Measurements from ENCODE around the gene PPP2R5C. TPM values are rescaled to one million over a fixed set of nuclear protein-coding genes. Genes with fewer than 3 reads are reported as not detected.

PPP2R5C gene
- total RNA-seq, 1 donor from 2014 or later, result 174 TPM

GRCh38 chr14:101903111-101903561 is 141.6 kb downstream of the PPP2R5C start:
- no peak for DNase-seq (ENCODE audit: low spot score in 2 of 2)
- FAIRE-seq, result no peak

DNA sequence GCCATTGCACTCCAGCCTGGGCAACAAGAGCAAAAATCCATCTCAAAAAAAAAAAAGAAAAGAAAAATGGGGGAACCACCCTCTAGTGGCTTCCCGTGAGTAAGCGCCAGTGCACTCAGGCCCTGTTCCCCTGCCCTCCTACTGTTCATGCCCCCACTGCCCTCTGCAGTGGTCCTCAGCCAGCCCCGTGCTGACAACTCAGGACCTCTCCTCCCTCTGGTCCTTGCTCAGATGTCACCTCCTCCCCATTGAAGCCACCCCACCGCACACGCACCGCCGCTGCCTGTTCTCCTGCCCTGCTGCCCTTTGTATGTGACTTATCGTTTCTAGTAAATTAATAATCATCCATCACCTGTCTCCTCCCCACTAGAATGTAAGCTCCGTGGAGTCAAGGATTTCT is 144.1 kb downstream of the PPP2R5C start:
- FAIRE-seq, result no peak

GRCh38 chr14:101906645-101907044 is 145.1 kb downstream of the PPP2R5C start:
- DNase-seq (ENCODE audit: low spot score in 2 of 2) (no peak), FAIRE-seq (no peak)

More for the DNA sequence above, 144.1 kb downstream of the PPP2R5C start:
- DNase-seq (ENCODE audit: low spot score in 2 of 2), result no peak

DNA sequence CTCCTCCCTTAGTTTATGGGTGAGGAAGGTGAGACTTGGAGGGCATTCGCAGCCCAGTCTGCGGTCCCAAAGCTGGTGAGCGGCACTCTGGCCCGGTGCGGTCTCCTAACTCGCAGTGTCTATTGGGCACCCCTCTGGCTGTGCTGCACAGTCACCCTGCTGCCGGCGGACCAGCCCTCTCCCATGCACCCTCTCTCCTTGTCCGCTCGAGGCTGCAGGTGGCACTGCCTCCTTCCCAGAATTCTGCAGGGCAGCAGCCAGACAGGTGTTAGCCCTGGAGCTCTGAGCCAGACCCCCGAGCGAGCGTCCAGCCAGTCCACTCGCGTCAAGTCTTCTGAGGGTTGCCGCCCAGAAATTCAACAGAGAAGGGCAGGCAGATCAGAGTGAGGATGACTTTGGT is 146.1 kb downstream of the PPP2R5C start:
- FAIRE-seq (no peak), DNase-seq (ENCODE audit: low spot score in 2 of 2) (no peak)

DNA sequence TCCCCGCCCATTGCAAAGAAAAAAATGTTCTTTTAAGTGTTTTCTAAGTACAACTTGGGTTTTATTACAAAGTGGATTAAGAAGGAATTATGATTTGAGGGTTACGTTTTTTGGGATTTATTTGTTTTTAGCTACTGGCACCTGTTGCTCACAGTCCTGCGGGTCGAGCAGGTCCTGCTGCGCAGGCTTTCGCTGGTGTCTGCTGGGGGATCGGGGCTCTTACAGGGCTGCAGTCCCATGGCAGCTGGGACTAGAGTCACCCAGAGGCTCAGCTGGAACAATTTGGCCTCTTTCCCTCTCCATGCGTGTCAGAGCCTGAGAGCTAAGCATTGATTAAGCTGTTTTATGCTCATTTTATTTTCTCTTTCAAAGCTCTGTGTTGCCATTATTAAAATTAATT is 147.3 kb downstream of the PPP2R5C start:
- DNase-seq (ENCODE audit: low spot score in 2 of 2) (no peak), FAIRE-seq (no peak)

- FAIRE-seq, result no peak
- DNase-seq (ENCODE audit: low spot score in 2 of 2), result no peak
Measured at GRCh38 chr14:101909371-101910096, 148.0 kb downstream of the PPP2R5C start.

DNA sequence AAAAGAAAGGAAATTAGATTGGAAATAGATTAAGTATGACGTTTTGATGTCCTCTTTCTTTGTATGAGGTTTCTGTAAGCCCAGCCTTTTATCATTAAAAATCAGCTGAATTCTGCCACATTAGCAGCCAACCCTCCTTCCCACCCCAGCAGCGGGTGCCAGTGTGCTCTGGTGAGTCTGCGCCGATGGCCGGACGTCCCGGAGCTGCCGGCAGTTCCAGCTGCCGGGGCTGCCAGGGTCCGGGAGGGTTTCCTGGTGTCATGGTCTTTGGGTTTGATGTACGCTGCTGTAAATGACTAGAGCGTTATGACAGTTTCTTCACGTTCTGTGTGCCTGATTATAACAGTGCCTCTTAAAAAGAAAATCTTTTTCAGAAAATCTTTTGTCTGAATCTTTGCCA is 151.3 kb downstream of the PPP2R5C start:
- DNase-seq (ENCODE audit: low spot score in 2 of 2) (no peak), FAIRE-seq (no peak)

DNA sequence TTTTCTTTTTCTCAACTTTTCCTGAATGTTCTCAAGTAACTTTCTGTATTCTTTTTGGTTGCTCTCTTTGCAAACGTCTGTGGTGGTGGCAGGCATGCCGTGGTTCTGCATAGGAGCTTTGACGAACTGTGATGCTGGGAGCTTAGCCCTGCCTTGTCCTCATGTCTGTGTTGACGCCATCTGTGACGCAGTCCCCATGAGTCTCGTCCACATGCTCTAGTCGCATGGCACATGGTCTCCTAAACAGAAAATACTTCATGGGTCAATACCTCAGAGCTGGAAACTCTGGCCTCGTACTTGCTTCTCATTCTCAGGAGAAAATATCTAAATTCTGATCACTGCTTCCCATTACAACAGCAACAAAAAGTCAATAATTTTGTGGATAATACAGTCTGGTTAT is 152.6 kb downstream of the PPP2R5C start:
- DNase-seq (ENCODE audit: low spot score in 2 of 2) (no peak), FAIRE-seq (no peak)

- no peak for DNase-seq (ENCODE audit: low spot score in 2 of 2)
- FAIRE-seq, result no peak
Measured at GRCh38 chr14:101915871-101916815, 154.6 kb downstream of the PPP2R5C start.

- FAIRE-seq (no peak), DNase-seq (ENCODE audit: low spot score in 2 of 2) (no peak)
Measured at GRCh38 chr14:101916816-101917412, 155.4 kb downstream of the PPP2R5C start.

GRCh38 chr14:101917413-101918017 is 156.0 kb downstream of the PPP2R5C start:
- no peak for FAIRE-seq
- DNase-seq (ENCODE audit: low spot score in 2 of 2), result no peak

DNA sequence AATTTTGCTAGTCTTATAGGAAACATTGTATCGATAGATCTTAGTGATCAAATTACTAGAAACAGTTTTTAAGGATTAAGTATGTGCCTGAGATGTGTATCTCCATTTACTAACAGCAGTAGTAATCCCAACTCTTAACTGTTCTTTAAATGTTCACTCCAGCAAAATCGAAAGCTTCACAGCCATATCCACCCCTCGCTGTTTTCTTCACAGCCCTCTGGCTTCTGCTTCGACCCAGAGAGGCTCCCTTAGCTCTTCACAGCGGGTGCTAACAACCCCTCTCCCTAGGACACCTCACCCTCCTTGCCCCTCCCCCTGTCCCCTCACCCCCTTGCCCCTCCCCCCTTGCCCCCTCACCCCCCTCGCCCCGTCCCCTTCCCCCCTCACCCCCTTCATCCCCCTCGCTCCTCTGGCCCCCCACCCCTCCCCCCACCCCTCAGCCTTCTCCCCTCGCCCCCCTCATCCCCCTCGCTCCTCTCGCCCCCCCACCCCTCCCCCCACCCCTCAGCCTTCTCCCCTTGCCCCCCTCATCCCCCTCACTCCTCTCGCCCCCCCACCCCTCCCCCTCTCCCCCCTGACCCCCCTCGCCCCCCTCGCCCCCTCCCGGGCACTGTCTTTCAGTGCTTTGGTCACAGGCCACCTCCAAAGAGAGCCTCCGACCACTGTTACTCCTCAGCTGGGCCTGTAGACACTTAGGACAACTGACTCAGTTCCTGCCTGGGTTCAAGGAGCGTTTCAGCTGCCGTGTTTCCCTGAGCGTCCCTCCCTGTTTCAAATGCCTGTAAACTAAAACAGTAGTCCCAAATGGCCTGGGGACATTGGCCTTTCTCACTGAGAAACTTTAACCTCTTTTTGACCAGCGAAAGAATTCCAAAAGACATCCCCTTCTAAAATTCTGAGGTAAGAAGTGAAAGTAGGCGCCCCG is 156.8 kb downstream of the PPP2R5C start:
- no peak for DNase-seq (ENCODE audit: low spot score in 2 of 2)
- FAIRE-seq, result no peak

GRCh38 chr14:101920271-101920670 is 158.8 kb downstream of the PPP2R5C start:
- DNase-seq (ENCODE audit: low spot score in 2 of 2), result no peak
- FAIRE-seq, result no peak

GRCh38 chr14:101922866-101923265 is 161.4 kb downstream of the PPP2R5C start:
- DNase-seq (ENCODE audit: low spot score in 2 of 2), result no peak
- no peak for FAIRE-seq

- no peak for DNase-seq (ENCODE audit: low spot score in 2 of 2)
- FAIRE-seq, result no peak
Measured at GRCh38 chr14:101925152-101925551, 163.6 kb downstream of the PPP2R5C start.

GRCh38 chr14:101926085-101926484 is 164.6 kb downstream of the PPP2R5C start:
- FAIRE-seq (no peak), DNase-seq (ENCODE audit: low spot score in 2 of 2) (no peak)

DNA sequence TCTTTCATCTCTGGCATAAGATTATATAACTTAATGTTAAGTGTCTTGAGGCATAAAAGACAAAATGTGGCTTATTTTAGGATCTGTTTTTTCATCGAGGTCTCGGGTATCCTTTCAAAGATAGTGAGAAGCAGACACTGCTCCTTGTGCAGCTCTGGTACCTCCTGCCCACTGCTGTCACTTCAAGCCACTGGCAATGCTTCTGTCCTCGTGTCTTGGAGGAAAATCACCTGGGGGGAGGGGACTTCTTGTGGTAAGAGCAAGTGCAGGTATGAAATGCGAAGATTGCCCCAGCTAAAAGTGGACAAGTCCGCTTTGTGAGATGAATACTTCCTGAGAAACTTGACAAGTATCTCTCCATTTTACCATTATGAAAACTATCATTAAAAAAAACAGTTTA is 165.1 kb downstream of the PPP2R5C start:
- DNase-seq (ENCODE audit: low spot score in 2 of 2) (no peak), FAIRE-seq (no peak)

DNA sequence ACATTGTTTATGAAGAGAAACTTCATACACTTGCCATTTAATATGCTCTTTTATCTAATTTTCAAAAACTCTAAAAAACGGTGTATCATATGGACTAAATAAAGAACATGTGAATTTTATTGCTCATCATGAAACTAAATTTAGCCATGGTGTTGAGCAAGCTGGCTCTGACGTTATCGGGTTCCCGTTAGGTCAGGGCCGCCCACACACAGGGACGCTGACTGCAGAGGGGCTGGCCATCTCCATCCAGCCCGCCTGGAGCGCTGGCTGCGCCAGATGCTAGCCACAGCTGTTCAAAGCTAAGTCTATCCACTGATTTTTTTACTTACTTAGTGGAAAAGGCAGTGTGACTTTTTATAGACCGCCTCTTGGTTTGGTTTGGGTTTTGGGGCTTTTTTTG is 166.3 kb downstream of the PPP2R5C start:
- no peak for FAIRE-seq
- peak in 1 of 2 donors; percentile 69 for DNase-seq (ENCODE audit: low spot score in 2 of 2)

DNA sequence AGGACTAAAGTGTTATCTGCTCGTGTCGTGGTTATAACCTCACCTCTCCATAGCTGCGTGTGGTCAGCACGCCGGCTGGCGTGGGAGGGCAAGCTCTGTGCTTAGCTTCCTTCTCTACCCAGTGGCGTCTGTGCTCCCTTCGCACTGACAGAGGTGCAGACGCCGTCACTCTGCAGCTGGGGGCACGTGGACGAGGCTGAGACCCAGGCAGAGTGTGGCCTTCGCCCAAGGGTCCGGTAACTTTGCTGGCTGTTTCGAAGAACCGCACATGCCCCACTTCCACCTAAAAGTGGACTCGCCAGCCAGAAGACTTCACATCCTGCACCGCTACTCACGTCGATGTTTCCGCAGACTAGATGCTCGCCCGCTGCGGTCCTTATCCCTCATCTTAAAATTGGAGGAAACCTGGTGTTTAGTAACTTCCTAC is 166.9 kb downstream of the PPP2R5C start:
- DNase-seq (ENCODE audit: low spot score in 2 of 2) (no peak), FAIRE-seq (no peak)

DNA sequence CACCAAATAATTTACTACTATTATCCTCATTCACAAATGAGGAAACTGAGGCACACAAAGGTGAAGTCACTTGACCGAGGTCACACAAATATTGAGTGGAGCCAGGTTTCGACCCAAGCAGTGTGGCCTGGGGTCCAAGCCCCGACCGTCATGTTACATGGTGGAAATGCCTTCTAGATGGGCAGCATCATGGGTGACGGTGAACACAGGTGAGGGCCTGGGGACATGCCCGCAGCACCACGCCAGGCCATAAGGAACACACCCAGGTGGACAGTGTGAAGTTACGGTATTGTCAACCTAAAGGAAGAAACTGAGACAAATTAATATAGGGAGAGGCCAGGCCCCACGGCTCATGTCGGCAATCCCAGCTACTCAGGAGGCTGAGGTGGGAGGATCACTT is 167.6 kb downstream of the PPP2R5C start:
- FAIRE-seq (no peak), DNase-seq (ENCODE audit: low spot score in 2 of 2) (no peak)
